ENCODE results near the gene SVIP. TPM values are rescaled to one million over a fixed set of nuclear protein-coding genes. Genes with fewer than 3 reads are reported as not detected.
A peak's percentile ranks its signal among the peaks of the same experiment; 100 is the strongest.

Gene SVIP, protein sequence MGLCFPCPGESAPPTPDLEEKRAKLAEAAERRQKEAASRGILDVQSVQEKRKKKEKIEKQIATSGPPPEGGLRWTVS
- total RNA-seq (1 to 10 TPM; 2.7 to 7.2 TPM), polyA plus RNA-seq (1 to 10 TPM; 3.1 to 6.6 TPM)

GRCh38 chr11:22829231-22830081 is at the start of gene SVIP:
Gene SVIP, minus strand, starts transcription at chr11:22829801. Its CDS starts 53 bp downstream, at chr11:22829748.
- peak within 1 kb of the TSS; percentile 86 to 97 (median 94) for H3K4me3 ChIP-seq (ENCODE audit: low read depth in 1 of 3, low read length in 3 of 3)
- H3K4me1 ChIP-seq (ENCODE audit: control insufficient read depth in 4 of 4, insufficient read depth in 4 of 4, low read length in 3 of 4): peaks cover 2 to 16% (median 6%) of the 10 kb centered on the region in 4 donors
- no peaks in the 10 kb centered on the region for H3K27me3 ChIP-seq (ENCODE audit: control insufficient read depth in 4 of 4, insufficient read depth in 4 of 4, low read length in 3 of 4)
- WGBS: under 1% methylated on average over 79 of the region's 79 CpGs
- TF ChIP-seq HNF4G (IDR thresholded peaks at IDR 0.05) (no peak), RAD21 (IDR thresholded peaks at IDR 0.05) (peak; percentile 70 to 71), YY1 (IDR thresholded peaks at IDR 0.05) (peak; percentile 70), JUND (IDR thresholded peaks at IDR 0.05) (no peak), FOXA1 (IDR thresholded peaks at IDR 0.05) (peak; percentile 65), NR2F2 (IDR thresholded peaks at IDR 0.05) (no peak), FOXA2 (IDR thresholded peaks at IDR 0.05) (no peak), GABPA (IDR thresholded peaks at IDR 0.05 in 1 of 2, conservative IDR thresholded peaks at IDR 0.05 in 1 of 2) (peak in 1 of 2 donors; percentile 66), TAF1 (conservative IDR thresholded peaks at IDR 0.05) (no peak), RXRA (IDR thresholded peaks at IDR 0.05) (peak; percentile 5 to 48), SP1 (IDR thresholded peaks at IDR 0.05) (peak; percentile 49), ZBTB33 (IDR thresholded peaks at IDR 0.05) (peak; percentile 98), HNF4A (conservative IDR thresholded peaks at IDR 0.05) (peak; percentile 3 to 26), EGR1 (IDR thresholded peaks at IDR 0.05; ENCODE audit: low read depth in 2 of 2) (peak in 1 of 2 donors; percentile 4)
- TF ChIP-seq, protein P1, sequence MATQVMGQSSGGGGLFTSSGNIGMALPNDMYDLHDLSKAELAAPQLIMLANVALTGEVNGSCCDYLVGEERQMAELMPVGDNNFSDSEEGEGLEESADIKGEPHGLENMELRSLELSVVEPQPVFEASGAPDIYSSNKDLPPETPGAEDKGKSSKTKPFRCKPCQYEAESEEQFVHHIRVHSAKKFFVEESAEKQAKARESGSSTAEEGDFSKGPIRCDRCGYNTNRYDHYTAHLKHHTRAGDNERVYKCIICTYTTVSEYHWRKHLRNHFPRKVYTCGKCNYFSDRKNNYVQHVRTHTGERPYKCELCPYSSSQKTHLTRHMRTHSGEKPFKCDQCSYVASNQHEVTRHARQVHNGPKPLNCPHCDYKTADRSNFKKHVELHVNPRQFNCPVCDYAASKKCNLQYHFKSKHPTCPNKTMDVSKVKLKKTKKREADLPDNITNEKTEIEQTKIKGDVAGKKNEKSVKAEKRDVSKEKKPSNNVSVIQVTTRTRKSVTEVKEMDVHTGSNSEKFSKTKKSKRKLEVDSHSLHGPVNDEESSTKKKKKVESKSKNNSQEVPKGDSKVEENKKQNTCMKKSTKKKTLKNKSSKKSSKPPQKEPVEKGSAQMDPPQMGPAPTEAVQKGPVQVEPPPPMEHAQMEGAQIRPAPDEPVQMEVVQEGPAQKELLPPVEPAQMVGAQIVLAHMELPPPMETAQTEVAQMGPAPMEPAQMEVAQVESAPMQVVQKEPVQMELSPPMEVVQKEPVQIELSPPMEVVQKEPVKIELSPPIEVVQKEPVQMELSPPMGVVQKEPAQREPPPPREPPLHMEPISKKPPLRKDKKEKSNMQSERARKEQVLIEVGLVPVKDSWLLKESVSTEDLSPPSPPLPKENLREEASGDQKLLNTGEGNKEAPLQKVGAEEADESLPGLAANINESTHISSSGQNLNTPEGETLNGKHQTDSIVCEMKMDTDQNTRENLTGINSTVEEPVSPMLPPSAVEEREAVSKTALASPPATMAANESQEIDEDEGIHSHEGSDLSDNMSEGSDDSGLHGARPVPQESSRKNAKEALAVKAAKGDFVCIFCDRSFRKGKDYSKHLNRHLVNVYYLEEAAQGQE (IDR thresholded peaks at IDR 0.05): peak; percentile 47
- TF ChIP-seq, protein P2, sequence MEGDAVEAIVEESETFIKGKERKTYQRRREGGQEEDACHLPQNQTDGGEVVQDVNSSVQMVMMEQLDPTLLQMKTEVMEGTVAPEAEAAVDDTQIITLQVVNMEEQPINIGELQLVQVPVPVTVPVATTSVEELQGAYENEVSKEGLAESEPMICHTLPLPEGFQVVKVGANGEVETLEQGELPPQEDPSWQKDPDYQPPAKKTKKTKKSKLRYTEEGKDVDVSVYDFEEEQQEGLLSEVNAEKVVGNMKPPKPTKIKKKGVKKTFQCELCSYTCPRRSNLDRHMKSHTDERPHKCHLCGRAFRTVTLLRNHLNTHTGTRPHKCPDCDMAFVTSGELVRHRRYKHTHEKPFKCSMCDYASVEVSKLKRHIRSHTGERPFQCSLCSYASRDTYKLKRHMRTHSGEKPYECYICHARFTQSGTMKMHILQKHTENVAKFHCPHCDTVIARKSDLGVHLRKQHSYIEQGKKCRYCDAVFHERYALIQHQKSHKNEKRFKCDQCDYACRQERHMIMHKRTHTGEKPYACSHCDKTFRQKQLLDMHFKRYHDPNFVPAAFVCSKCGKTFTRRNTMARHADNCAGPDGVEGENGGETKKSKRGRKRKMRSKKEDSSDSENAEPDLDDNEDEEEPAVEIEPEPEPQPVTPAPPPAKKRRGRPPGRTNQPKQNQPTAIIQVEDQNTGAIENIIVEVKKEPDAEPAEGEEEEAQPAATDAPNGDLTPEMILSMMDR (IDR thresholded peaks at IDR 0.05; ENCODE audit: low read depth, low read length, missing input control): peak; percentile 61
- TF ChIP-seq, protein P3, sequence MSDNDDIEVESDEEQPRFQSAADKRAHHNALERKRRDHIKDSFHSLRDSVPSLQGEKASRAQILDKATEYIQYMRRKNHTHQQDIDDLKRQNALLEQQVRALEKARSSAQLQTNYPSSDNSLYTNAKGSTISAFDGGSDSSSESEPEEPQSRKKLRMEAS (IDR thresholded peaks at IDR 0.05): no peak
- TF ChIP-seq, protein P4, sequence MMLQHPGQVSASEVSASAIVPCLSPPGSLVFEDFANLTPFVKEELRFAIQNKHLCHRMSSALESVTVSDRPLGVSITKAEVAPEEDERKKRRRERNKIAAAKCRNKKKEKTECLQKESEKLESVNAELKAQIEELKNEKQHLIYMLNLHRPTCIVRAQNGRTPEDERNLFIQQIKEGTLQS (IDR thresholded peaks at IDR 0.05): no peak
- H3K27ac ChIP-seq (ENCODE audit: low read depth in 1 of 2, low read length in 2 of 2): peak within 1 kb of the TSS; percentile 80 to 83
- H3K9ac ChIP-seq (ENCODE audit: low read depth in 1 of 2, low read length in 2 of 2): peak within 1 kb of the TSS; percentile 25 to 65
- H3K36me3 ChIP-seq (ENCODE audit: control insufficient read depth in 4 of 4, insufficient read depth in 3 of 4, low read depth in 1 of 4, low read length in 3 of 4): no peaks in the 10 kb centered on the region
- H3K9me3 ChIP-seq (ENCODE audit: control insufficient read depth in 4 of 4, low read length in 3 of 4): no peaks in the 10 kb centered on the region
- peak; percentile 98 for DNase-seq (ENCODE audit: low spot score)
